ENCODE measurements around the gene LCN10.

The LCN10 gene

DNA sequence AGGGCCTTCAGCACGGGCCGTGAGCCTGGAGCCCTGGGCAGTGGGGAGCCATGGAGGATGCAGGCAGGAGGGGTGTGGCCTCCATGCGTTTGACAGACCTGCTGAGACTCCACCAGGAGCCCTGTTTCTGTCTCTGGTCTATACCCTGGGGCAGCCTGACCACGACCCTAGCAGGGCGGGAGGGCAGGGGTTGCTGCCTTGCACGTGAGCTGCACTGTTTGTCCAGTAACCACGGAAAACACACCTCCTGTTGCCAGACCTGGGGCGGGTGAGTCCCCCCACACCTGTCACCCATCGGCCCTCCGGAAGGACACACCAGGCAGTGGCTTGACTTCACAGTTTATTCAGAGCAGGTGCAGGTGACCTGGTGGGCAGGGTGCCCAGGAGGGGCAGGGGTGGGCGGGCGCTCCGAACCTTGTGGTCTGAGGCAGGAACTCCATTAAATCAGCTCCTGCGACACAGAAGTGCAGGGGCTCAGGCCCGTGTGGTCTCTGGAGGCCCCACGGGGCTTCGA lies 11.4 kb upstream of the LCN10 start:
- no peak for DNase-seq

DNA sequence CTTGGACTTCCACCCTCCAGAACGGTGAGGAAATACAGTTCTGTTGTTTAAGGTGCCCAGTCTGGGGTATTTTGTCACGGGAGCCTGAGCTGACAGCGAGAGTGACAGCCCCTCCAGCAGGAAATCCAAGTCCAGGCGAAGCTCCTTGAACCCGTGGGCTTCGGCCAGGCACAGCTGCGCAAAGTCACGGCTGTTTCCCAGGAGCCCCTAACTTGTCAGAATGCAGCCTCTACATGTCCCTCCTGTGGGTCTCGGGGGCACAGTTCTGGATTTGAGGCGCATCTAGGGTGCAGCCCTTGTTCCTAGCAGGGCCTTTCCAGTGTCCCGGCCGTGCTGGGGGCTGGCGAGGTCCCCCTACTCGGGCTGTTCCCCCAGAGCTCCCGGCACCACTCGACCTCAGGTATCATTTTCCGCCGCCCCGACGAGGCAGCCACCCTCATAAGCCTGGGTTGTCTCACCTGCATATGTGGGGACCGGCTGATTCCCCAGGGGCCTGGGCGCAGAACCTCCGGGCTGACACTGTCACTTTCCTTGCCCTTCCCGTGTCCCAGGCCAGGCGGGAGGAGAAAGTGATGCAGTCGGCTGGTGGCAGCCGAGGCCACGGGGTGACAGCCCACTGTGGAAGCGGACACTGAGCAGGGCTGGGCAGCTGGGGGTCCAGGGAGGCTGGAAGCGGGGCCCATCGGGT lies 10.8 kb upstream of the LCN10 start:
- DNase-seq: no peak

- DNase-seq: no peak
Measured at GRCh38 chr9:136751814-136752213, 9.1 kb upstream of the LCN10 start.

DNA sequence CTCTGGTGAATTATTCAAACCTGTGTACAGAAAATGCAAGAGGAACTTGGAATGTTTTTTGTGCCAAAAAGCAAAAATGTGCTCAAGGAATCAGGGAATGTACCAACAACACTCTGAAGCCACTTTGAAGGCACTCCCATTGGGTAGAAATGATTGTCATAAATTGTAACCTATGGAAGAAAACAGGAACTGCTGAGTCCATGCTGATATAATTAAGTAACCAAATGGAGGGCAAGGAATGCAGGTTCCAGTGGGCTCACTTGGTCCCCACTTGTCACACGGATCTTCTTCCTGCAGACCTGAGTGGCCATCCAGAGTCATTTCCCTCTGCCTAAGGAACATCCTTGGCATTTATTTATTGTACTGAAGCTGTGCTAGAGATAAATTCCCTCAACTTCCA lies 8.5 kb upstream of the LCN10 start:
- no peak for DNase-seq

DNA sequence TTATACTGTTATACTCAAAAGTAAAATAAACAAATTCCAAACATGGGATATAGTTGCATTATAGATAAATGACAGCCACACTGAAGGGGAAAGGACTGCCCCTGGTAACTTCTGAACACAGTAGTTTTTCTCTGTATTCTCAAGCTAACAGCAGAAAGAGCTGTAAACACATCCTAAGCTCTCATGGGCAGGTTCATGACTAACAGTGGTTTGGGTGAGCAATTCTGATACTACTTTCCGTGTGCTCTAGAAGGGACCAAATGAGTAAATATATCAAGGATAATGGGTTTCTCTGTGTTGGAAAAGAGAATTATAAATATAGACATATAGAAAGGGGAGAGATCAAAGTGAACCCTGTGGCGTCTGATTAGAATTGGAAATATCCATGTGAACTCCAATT lies 7.8 kb upstream of the LCN10 start:
- no peak for DNase-seq

DNA sequence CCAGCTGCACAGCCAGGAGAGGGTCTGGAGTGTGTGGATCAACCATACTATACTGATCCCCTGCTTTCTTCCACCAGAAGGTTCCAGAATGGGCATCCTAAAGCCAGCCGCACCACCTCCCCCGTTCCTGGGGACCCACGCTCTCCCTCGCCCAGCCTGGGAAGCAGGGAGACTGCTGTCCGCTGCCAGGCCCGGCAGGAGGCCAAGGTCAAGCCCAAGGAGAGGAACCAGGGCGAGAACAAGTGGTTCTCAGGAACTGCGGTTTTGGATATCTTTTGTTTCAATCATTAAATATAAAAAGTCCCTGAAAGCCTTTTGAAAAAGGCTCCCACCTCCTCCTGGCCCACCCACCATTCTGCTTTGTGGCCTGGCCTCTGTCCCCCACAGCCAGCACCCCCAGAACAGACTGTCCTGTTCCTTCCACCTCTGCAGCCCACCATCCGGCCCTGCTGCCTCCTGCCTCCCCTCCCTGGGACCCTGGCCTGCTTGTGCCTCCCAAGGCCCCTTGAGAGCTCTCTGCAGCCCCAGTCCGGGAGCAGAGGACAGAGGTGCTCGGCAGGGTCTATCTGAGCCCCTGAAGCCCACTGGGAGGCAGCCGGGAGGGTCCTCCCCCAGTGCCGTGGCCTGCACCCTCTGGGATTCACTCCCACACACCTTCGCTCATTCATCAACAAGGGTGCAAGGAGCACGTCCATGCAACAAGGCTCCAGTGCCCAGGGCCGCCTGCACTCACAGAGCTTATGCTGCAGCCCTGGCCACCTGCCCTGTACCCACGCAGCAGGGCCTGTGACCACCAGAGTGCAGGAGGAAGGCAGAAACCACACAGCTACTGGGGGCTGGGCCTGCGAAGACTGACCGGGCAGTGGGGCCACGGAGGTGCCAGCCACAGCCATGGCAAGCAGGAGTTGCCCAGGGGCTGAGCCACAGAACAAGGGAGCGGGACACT lies 6.2 kb upstream of the LCN10 start:
- no peak for DNase-seq

DNA sequence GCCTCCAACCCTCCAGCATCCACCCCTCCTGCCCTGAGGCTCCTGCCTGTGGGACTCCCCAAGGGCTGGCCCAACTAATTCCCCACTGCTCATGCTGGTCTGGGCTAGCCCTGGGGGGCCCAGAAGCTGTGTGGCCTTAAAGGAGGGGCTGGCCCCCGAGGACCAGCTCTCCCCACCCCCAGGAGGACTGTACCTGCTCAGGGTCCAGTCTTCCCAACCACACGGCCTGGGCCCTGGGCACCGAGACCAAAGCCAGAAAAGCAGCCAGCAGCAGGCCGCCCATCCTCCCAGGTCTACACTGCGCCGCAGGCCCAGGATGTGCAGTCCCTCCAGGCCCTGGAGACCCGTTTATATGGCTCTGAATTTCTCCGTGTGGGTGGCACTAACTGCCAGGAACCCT lies 5.5 kb upstream of the LCN10 start, which contains the start of gene LCN6:
Gene LCN6 (minus strand): TSS at position 325 of the 400 bp plus-strand sequence. CDS start 42 bp downstream, at position 283.
- DNase-seq: no peak

DNA sequence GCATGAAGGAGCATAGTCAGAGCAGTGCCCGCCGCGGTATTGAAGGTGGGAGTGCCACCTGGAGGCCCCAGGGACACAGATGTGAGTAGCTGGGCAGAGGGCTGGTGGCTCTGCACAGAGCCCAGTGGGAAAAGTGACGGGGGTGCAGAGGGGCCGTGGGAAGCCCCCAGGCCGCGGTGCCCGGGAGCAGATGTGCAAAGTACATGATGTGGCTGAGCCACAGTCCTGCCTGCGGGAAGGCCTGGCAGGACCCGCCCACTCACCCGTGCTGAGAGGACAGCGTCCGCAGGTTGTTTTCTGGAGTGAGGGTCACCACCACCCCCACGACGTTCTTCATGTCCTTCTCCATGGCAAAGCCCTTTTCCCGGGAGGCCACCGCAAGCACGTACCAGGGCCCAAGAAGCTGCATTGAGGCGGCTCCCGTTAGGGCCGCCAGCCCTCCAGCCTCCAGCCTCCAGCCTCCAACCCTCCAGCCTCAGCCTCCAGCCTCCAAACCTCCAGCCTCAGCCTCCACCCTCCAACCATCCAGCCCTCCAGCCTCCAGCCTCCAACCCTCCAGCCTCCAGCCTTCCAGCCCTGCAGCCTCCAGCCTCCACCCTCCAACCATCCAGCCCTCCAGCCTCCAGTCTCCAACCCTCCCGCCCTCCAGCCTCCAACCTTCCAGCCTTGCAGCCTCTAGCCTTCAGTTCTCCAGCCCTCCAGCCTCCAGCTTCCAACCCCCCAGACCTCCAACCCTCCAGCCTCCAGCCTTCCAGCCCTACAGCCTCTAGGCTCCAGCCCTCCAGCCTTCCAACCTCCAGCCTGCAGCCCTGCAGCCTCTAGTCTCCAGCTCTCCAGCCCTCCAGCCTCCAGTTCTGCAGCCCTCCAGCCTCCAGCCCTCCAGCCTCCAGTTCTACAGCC lies 4.7 kb upstream of the LCN10 start:
- no peak for DNase-seq

DNA sequence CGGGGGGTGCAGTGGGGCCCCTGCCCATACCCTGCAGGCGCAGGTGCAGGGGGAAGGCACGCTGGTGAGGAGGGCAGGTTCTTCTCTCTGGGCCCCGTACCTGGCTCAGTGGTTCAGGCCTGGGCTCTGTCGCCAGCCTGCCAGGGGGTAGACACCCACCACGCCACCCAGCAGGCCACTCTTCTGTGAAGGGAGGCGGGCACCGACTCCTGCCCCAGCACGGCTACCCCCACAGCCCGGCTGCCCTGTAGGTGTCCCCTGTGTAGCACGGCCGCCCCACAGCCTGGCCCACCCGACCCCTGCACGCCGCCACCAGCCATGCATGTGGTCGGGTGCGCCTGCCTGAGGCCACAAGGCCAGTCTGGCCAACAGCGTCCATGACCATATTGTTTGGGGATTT lies 3.9 kb upstream of the LCN10 start:
- no peak for DNase-seq

DNA sequence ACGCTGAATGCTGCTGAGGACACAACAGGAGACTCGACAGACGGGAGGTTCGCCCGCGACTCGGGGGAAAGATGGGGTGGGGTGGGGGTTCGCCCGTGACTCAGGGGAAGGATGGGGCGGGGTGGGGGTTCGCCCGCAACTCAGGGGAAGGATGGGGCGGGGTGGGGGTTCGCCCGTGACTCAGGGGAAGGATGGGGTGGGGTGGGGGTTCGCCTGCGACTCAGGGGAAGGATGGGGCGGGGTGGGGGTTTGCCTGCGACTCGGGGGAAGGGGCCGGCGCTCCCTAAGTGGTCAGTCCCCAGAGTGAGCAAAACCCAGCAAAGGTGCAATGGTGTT lies 3.4 kb upstream of the LCN10 start:
- DNase-seq: no peak

DNA sequence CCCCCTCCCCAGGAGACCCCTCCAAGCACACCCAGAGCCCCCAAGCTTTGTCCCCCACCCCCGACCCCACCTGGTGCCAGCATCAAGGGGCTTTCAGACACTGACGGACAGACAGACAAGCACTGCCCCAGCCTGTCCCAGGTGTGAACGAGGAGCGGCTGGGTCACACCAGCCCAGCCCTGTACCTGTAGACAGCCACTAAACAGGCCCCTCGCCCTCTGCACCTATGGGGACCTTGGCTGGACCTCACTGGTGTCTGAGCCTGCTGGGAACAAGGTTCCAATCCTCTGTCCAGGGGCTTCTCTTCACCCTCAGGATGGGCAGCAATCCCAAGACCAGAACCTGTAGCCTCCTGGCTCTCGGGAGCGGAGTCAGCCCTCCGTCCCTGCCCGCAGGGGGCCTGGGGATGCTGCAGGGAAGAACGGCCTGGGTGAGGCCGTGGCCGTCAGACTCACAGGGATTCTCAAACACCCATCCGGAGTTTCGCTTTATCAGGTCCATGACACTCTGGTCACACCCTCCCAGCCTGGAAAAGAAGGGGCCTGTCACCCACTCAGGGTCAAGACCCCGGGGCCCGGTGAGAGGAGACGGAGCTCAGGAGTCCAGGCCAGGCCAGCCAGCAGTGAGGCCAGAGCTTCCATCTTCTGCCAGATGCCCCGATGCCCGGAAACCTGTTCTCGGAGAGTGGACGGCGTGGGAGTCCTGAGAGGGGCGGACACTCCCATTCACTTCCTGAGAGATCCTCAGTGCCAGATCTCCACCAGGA lies 2.8 kb upstream of the LCN10 start:
- no peak for DNase-seq

DNA sequence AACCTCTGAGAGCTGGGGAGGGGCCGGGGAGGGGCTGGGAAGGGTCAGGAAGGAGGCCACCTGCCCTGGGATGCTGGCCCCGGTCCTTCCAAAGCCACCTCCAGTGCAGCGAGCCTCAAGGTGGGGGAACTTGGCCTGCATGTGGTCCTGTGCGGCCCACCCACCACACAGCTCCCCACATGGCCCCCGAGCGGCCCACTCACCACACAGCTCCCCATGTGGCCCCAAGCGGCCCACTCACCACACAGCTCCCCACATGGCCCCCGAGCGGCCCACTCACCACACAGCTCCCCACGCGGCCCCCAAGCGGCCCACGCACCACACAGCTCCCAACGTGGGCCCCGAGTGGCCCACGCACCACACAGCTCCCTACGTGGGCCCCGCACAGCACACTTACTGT lies 2.0 kb upstream of the LCN10 start:
- no peak for DNase-seq

- DNase-seq: no peak
Measured at GRCh38 chr9:136743639-136744211, 985 bp upstream of the LCN10 start.

DNA sequence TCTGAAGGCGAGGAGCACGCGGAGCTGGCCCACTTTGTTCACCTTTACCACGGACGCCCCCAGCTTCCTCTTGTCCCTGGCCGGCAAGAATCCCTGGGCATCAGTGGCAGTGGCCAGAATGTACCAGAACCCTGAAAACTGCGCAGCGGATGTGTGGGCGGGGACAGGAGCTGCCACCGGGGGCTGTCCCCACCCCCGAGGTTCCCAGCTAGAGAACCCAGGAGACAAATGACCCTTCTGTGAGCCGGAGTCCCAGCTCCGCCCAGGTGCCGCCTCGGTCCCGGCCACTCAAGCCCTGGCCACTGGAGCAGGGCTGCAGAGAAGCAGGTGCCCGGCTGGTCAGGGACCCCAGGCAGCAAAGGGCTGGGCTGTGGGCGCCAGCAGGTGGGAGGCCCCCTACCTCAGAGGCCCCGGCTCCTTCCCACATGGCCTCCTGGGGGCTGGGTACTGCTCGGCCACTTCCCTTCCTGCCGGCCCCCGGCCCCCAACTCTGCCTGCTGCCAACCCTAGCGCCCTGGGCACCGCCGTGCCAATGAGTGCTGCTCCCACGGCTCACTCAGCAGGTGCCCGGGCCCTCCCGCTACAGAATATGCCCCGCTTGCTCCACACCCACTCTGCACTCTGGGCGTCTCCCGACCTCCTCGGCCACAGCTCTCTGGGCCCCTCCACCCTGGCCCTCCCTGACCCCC lies 713 bp downstream of the LCN10 start:
- DNase-seq: no peak

DNA sequence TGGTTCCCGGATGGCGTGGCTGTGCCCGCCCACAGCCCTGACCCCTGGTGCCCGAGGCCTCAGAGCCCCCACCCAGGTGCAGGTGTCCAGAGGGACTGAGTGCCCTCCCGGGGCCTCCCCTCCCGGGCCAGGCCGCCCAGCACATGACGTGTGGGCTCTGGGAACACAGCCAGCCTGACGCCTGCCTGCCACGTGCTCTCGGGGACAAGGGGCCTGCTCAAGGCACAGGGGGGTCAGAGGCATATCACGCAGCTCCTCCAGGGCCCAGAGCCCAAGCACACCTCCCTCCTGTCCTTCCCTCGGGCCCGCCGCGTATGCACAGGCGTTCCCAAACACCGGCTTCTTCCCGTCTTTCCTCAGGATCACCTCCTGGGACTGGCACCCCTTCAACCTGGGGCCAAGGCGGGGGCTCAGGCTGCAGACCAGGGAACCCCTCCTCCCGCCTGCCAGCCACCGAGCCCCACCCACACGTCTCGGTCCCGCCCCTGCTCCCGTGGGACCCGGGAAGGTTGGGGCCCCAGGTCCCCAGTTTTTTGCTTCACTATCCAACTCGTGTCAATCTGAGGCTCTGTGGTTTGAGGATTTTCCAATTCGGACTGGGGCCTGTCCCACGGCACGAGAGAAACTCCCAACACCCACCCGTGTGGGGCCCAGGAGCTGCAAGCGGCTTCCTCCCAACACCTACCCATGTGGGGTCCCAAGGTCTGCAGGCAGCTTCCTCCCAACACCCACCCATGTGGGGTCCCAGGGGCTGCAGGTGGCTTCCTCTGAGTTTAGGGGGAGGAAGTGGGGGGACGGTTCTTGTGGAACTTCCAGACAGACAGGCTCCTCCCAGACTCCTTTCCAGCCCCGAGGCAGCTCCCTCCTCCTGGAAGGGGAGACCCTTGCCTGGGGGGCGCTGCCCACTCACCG lies 1.5 kb downstream of the LCN10 start:
- DNase-seq: no peak

DNA sequence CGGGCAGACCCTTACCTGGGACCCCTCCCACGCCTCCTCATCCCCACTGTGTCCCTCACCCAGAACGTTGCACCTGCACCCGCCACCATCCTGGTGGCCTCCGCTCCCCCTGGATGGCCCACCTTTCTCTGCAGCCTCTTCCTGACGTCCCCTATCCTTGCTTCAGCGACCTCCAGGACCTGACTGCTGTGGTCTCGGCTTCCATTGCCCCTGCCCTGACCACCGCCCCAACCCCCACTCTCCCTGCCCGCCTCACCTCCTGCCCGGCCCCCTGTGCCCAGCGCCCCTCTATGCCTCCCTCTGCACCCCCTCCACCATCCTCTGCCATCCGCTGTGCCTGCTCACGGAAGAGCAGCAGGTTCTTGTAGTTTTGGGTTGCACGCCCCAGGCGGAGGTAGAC lies 2.2 kb downstream of the LCN10 start:
- no peak for DNase-seq

DNA sequence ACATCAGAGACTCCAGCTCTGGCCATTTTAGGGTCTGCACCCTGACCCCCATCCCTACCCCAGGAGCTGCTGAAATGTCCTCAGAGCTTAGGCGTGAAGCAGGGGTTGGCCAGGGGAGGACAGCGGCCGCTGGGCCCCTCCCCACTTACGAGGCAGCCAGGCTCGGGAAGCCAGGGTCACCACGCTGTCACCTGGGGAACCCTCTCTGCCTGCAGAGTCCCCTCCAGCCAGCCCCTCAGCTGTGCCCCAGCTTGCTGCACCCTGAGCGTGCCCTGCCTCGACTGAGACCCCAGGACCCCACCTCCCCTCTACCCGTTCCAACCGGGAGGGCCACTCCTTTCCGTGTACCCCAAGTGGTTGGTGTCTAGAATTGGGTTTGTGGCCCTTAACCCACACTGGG lies 2.7 kb downstream of the LCN10 start:
- no peak for DNase-seq

DNA sequence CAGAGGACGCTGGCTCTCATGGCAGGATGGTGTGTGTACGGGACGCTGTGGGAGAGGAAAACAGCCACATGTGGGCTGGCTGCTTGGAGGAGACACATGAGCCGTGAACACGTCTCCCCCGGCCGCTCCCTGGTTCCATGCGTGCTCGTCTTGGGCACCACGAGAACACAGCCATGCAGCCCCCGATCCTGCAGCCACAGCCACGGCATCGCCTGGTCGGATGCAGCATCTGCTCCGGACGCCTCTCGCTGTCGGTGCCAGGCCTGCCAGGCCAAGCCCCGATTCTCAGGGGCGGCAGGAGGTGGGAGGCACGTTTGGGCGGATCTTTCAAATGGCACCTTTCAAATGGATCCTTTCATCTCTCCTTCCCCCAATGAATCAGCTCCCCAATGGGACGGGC lies 3.2 kb downstream of the LCN10 start:
- no peak for DNase-seq

GRCh38 chr9:136738960-136739359 lies 3.8 kb downstream of the LCN10 start:
- no peak for DNase-seq

GRCh38 chr9:136735812-136736480 lies 6.8 kb downstream of the LCN10 start:
- DNase-seq: no peak

Measured in NCI-H524 treated with DMSO at 0.1 percent for 48 hours (cell line).